Measurements from ENCODE around the gene GATA3. TPM values are rescaled to one million over a fixed set of nuclear protein-coding genes. Genes with fewer than 3 reads are reported as not detected.

The GATA3 gene
- polyA plus RNA-seq, 6 donors from 2014 or later, result 0.12 to 0.26 (median 0.14) TPM; not detected in 3

- no peak overlapping the region for H3K27ac Mint-ChIP-seq
- peaks cover 39 to 60% (median 59%) of the 10 kb centered on the region in 3 donors for H3K4me1 Mint-ChIP-seq
- peaks cover 0 to 8% (median 3%) of the 10 kb centered on the region in 7 donors for H3K9me3 Mint-ChIP-seq
- peaks cover 63 to 92% (median 81%) of the 10 kb centered on the region in 3 donors for H3K27me3 Mint-ChIP-seq
- ATAC-seq (ENCODE audit: low read depth in 2 of 2) (no peak), DNase-seq (no peak)
- H3K36me3 Mint-ChIP-seq, result peaks cover 0 to 9% of the 10 kb centered on the region in 2 donors
- H3K4me3 Mint-ChIP-seq, result peak overlapping the region in 2 of 8 donors; percentile 30 to 83
Measured at GRCh38 chr10:8057636-8058273, 3.3 kb downstream of the GATA3 start.

DNA sequence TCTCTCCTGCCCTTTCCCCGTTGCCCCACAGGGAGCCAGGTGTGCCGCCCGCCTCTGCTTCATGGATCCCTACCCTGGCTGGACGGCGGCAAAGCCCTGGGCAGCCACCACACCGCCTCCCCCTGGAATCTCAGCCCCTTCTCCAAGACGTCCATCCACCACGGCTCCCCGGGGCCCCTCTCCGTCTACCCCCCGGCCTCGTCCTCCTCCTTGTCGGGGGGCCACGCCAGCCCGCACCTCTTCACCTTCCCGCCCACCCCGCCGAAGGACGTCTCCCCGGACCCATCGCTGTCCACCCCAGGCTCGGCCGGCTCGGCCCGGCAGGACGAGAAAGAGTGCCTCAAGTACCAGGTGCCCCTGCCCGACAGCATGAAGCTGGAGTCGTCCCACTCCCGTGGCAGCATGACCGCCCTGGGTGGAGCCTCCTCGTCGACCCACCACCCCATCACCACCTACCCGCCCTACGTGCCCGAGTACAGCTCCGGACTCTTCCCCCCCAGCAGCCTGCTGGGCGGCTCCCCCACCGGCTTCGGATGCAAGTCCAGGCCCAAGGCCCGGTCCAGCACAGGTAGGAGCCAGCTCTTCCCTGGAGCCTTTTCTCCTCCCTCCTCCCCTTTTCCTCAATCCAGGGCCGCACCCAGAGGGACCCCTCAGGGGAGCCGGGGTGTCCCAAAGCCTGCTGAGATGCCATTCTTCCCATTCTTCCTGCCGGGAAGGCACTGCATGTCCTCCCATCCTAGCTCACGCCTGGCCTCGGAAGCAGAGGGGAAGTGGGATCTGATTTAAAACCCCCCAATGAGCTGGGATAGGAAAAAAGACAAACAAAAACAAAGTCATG is 4.0 kb downstream of the GATA3 start:
- Mint-ChIP-seq H3K9me3 (peaks cover 0 to 8% (median 0%) of the 10 kb centered on the region in 7 donors), H3K4me3 (no peak overlapping the region), H3K27me3 (peaks cover 64 to 92% (median 81%) of the 10 kb centered on the region in 3 donors), H3K4me1 (peaks cover 35 to 54% (median 54%) of the 10 kb centered on the region in 3 donors), H3K36me3 (peaks cover 5 to 9% of the 10 kb centered on the region in 2 donors), H3K27ac (no peak overlapping the region)
- no peak for ATAC-seq (ENCODE audit: low read depth in 2 of 2)
- no peak for DNase-seq

DNA sequence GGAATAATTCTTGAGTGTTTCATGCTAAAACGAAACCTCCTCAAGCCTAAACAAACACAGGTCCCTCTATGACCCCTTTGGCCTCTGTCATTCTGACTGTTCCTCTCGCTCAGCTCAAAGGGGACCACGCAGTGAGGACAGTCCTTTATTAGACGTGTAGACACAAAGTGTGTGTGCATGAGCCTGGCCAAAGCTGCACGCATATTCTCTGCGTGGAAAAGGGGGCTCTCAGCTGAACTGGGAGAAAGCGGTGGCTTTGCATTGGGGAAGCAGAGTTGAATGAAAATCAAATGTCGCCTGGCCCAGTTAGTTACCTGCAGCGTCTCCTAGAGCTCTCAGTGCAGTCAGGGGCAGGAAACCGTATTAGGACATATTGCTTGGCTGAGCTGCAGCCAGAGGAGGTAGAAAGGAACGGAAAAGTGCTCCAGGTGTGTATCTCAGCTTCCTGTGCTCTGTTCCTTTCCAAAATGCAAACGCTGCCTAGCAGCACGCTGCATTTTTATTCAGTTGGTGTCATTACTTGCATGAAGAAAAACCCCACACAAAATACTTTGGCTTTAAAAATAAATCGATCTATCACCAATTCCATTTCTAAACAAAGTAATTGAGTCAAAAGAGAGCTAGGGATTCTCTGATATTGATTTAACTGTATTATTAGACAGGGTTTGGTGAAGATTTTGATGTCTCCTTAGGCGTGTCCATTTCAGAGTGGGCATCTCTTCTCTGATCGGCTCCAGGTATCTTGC is 4.9 kb downstream of the GATA3 start:
- Mint-ChIP-seq H3K36me3 (peaks cover 9 to 14% of the 10 kb centered on the region in 2 donors), H3K27ac (no peak overlapping the region), H3K9me3 (peaks cover 0 to 3% (median 0%) of the 10 kb centered on the region in 7 donors), H3K4me1 (peaks cover 28 to 47% (median 45%) of the 10 kb centered on the region in 3 donors), H3K4me3 (peak overlapping the region in 6 of 8 donors; percentile 29 to 86 (median 76)), H3K27me3 (peaks cover 65 to 92% (median 81%) of the 10 kb centered on the region in 3 donors)
- ATAC-seq (ENCODE audit: low read depth in 2 of 2), result no peak
- no peak for DNase-seq

- Mint-ChIP-seq H3K27me3 (peaks cover 66 to 90% (median 79%) of the 10 kb centered on the region in 3 donors), H3K4me3 (peak overlapping the region; percentile 52 to 92 (median 80)), H3K36me3 (peaks cover 9 to 16% of the 10 kb centered on the region in 2 donors), H3K9me3 (peaks cover 0 to 3% (median 0%) of the 10 kb centered on the region in 7 donors), H3K4me1 (peaks cover 24 to 43% (median 37%) of the 10 kb centered on the region in 3 donors), H3K27ac (peak overlapping the region; percentile 4 to 90 (median 40))
- DNase-seq (no peak), ATAC-seq (ENCODE audit: low read depth in 2 of 2) (peak; percentile 32 to 45)
Measured at GRCh38 chr10:8060010-8060703, 5.7 kb downstream of the GATA3 start.

GRCh38 chr10:8060704-8061121 is 6.2 kb downstream of the GATA3 start:
- Mint-ChIP-seq H3K27ac (peak overlapping the region in 3 of 6 donors; percentile 36 to 90 (median 44)), H3K27me3 (peaks cover 66 to 84% (median 79%) of the 10 kb centered on the region in 3 donors), H3K36me3 (peaks cover 9 to 16% of the 10 kb centered on the region in 2 donors), H3K4me3 (peak overlapping the region; percentile 52 to 92 (median 80)), H3K4me1 (peaks cover 22 to 40% (median 34%) of the 10 kb centered on the region in 3 donors), H3K9me3 (peaks cover 0 to 3% (median 0%) of the 10 kb centered on the region in 7 donors)
- DNase-seq (no peak), ATAC-seq (ENCODE audit: low read depth in 2 of 2) (peak in 1 of 2 donors; percentile 27)

DNA sequence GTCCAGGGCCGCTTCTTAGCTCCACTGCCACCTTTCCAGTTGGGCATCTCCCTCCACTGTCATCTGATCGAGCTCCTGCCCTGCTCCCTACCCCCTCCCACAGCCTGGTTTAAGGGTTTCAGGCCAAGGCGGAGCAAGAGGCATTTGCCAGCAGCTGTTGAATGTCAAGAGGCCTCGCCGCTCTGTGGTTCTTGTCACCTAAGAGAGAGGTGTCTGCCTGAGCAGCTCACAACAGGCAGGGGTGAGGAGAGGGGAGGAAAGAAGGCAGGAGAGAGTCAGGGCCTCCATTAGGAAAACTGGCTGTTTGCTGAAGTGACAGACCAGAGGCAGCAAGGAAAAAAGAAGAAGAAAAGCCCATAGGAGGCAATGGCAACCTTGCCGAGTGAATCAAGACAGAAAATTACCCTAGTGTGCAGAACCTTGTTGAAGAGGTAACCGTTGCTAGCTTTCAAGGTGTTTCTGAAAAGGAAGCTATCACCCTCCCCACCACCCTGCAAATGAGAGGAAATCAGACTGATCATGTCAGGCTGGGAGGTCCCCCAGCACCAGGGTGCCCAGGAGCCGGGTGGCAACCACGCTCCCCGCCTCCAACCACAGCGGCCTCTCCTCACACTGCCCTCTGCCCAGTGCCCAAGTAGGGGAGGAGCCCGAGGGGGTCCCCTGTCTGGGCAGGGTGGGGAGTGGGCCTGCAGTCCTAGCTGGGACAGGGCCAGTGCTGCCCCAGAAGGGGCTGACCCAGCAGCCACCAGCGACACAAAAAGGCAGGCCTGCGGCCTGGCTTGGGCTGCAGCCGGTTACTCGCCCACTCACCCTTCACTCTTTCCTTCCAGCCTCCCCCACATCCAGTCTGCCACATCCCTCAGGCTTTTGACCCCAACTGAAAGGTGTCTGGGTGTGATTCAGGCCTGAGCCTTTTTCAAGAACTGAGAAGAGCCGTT is 7.1 kb downstream of the GATA3 start:
- peak overlapping the region in 2 of 6 donors; percentile 14 to 90 for H3K27ac Mint-ChIP-seq
- H3K36me3 Mint-ChIP-seq, result peaks cover 7 to 16% of the 10 kb centered on the region in 2 donors
- H3K4me3 Mint-ChIP-seq, result peak overlapping the region in 5 of 8 donors; percentile 52 to 90 (median 85)
- no peak for DNase-seq
- H3K27me3 Mint-ChIP-seq, result peaks cover 69 to 87% (median 84%) of the 10 kb centered on the region in 3 donors
- peaks cover 19 to 37% (median 30%) of the 10 kb centered on the region in 3 donors for H3K4me1 Mint-ChIP-seq
- ATAC-seq (ENCODE audit: low read depth in 2 of 2), result no peak
- H3K9me3 Mint-ChIP-seq, result peaks cover 0 to 3% (median 0%) of the 10 kb centered on the region in 7 donors

DNA sequence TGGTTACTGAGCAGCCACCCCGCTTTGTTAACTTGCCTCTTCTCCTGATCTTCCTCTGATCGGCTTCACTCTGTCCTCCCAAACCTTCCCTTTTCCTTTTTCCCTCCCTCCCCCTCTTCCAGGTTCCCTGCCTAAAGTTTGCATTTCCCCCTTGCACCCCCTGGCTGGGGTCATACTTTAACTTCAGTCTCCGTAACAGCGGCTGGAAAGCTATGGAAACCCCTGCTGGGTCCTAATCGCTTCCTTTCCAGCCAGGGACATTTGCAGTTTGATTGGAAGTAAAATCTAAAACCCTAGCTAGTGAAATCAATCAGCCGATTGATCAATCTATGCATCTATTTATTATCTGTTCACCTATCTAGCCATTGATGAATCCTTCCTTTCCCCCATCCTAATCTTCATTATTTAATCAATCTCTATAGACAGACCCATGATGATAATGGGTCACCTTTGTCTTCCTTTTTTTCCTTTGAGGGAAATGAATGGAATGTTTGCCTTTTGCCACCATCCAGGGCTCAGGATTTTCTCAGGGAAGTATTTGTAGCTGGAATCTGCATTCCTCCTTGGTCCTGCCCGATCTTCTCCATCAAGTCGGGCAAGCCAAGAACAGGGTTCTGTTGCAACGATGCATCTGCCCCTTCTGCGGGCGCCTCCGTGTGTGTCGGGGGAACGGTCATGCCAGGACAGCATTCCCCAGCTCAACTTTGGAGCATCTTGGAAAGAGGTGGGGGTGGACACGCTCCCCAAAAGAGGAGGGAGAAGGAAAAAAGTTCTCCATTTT is 8.8 kb downstream of the GATA3 start:
- H3K27ac Mint-ChIP-seq, result no peak overlapping the region
- peaks cover 0 to 16% of the 10 kb centered on the region in 2 donors for H3K36me3 Mint-ChIP-seq
- H3K27me3 Mint-ChIP-seq, result peaks cover 61 to 76% (median 76%) of the 10 kb centered on the region in 3 donors
- no peaks in the 10 kb centered on the region for H3K9me3 Mint-ChIP-seq
- H3K4me1 Mint-ChIP-seq, result peaks cover 13 to 26% (median 23%) of the 10 kb centered on the region in 3 donors
- no peak overlapping the region for H3K4me3 Mint-ChIP-seq
- ATAC-seq (ENCODE audit: low read depth in 2 of 2) (no peak), DNase-seq (no peak)

DNA sequence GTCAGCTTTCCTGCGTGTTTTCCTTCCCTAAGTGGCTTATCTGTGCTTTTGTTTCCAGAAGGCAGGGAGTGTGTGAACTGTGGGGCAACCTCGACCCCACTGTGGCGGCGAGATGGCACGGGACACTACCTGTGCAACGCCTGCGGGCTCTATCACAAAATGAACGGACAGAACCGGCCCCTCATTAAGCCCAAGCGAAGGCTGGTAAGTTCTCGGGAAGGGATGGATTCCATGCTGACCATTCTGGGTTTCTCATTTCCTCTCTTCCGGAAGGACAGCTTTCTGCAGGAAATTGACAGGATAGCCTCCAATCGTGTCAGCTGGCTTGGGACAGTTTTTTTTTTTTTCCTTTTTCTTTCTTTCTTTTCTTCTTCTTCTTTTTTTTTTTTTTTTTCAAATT is 9.4 kb downstream of the GATA3 start:
- DNase-seq, result no peak
- Mint-ChIP-seq H3K36me3 (peaks cover 0 to 16% of the 10 kb centered on the region in 2 donors), H3K9me3 (no peaks in the 10 kb centered on the region), H3K27me3 (peaks cover 60 to 71% (median 71%) of the 10 kb centered on the region in 3 donors), H3K27ac (no peak overlapping the region), H3K4me3 (no peak overlapping the region), H3K4me1 (peaks cover 13 to 26% (median 22%) of the 10 kb centered on the region in 3 donors)
- ATAC-seq (ENCODE audit: low read depth in 2 of 2), result no peak

- H3K27me3 Mint-ChIP-seq, result peaks cover 55 to 71% (median 71%) of the 10 kb centered on the region in 3 donors
- no peak overlapping the region for H3K27ac Mint-ChIP-seq
- no peak overlapping the region for H3K4me3 Mint-ChIP-seq
- peaks cover 0 to 16% of the 10 kb centered on the region in 2 donors for H3K36me3 Mint-ChIP-seq
- DNase-seq (no peak), ATAC-seq (ENCODE audit: low read depth in 2 of 2) (no peak)
- peaks cover 13 to 27% (median 17%) of the 10 kb centered on the region in 3 donors for H3K4me1 Mint-ChIP-seq
- no peaks in the 10 kb centered on the region for H3K9me3 Mint-ChIP-seq
Measured at GRCh38 chr10:8064436-8064835, 9.9 kb downstream of the GATA3 start.

DNA sequence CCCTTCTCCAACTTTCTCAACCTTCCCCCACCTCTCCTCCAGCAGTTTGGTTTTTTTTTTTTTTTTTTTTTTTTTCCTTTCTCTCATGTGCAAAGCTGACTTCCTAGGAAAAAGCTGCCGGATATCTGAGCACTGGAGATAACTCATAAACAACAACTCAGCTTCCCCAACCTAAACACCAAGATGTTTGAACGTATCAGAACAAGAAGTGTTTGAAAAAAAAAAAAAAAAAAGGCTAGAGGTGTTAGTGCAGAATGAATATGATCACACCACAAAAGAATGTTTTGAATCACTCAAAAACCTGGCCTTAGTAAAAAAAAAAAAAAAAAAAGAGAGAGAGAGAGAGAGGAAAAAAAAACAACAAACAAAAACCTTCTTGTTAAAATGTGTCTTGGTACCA is 11.2 kb downstream of the GATA3 start:
- Mint-ChIP-seq H3K4me1 (peaks cover 5 to 16% (median 8%) of the 10 kb centered on the region in 3 donors), H3K27ac (peak overlapping the region in 2 of 6 donors; percentile 15 to 44), H3K9me3 (no peaks in the 10 kb centered on the region), H3K36me3 (peaks cover 0 to 16% of the 10 kb centered on the region in 2 donors), H3K27me3 (peaks cover 46 to 67% (median 65%) of the 10 kb centered on the region in 3 donors), H3K4me3 (no peak overlapping the region)
- DNase-seq (no peak), ATAC-seq (ENCODE audit: low read depth in 2 of 2) (no peak)

GRCh38 chr10:8066124-8066523 is 11.6 kb downstream of the GATA3 start:
- Mint-ChIP-seq H3K4me3 (no peak overlapping the region), H3K27ac (no peak overlapping the region), H3K9me3 (no peaks in the 10 kb centered on the region), H3K4me1 (peaks cover 0 to 11% (median 3%) of the 10 kb centered on the region in 3 donors), H3K27me3 (peaks cover 42 to 70% (median 64%) of the 10 kb centered on the region in 3 donors), H3K36me3 (peaks cover 0 to 16% of the 10 kb centered on the region in 2 donors)
- DNase-seq (no peak), ATAC-seq (ENCODE audit: low read depth in 2 of 2) (no peak)

All from naive B cell (primary cell).